GM12873 (cell line): ENCODE data around the gene FCRL1.

Experiments used
- TF ChIP-seq, protein P1 (sequence below): IDR thresholded peaks from 2 replicates; pipeline ENCODE4 v1.5.1; 2012; ENCODE audit warnings: low read depth, mild to moderate bottlenecking, moderate library complexity, low read length, control low read depth; ENCODE audit not compliant: insufficient read depth; ENCODE audit errors: missing control alignments

FCRL1 gene

DNA sequence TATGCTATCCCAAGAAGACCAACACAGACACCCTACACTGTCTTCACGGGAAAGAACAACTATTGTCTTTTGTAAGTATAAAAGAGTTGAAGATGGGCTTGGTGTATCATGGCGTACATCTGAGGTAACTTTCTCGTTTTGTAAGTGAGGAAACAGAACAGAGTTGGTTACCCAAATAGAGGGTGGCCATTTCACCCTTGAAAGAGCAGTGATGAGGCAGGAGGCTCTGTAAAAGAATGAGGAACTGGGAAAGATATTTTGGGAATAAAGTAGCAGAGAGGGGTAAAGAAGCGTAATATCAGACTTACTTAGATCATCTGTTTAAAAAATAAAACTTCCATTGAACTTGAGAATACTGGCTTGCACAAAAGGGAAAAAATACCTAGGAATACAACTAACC is 61.9 kb downstream of the FCRL1 start:
- TF ChIP-seq, protein P1, sequence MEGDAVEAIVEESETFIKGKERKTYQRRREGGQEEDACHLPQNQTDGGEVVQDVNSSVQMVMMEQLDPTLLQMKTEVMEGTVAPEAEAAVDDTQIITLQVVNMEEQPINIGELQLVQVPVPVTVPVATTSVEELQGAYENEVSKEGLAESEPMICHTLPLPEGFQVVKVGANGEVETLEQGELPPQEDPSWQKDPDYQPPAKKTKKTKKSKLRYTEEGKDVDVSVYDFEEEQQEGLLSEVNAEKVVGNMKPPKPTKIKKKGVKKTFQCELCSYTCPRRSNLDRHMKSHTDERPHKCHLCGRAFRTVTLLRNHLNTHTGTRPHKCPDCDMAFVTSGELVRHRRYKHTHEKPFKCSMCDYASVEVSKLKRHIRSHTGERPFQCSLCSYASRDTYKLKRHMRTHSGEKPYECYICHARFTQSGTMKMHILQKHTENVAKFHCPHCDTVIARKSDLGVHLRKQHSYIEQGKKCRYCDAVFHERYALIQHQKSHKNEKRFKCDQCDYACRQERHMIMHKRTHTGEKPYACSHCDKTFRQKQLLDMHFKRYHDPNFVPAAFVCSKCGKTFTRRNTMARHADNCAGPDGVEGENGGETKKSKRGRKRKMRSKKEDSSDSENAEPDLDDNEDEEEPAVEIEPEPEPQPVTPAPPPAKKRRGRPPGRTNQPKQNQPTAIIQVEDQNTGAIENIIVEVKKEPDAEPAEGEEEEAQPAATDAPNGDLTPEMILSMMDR: no peak

DNA sequence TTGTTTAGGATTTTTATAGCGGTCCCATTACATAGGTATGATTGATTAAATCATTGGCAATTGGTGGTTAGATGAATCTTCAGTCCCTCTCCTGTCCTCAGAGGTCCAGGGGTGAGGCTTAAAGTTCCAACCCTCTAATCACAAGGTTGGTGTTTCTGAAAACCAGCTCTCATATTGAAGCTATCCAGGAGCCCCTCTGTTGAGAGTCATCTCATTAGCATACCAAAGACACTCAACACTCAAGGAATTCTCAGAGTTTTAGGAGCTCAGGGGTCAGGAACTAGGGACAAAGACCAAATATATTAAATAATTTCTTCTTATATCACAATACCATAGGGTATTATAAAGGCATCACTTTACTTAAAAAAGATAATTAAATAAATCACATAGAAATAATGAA is 66.3 kb downstream of the FCRL1 start:
- TF ChIP-seq, protein P1: no peak

DNA sequence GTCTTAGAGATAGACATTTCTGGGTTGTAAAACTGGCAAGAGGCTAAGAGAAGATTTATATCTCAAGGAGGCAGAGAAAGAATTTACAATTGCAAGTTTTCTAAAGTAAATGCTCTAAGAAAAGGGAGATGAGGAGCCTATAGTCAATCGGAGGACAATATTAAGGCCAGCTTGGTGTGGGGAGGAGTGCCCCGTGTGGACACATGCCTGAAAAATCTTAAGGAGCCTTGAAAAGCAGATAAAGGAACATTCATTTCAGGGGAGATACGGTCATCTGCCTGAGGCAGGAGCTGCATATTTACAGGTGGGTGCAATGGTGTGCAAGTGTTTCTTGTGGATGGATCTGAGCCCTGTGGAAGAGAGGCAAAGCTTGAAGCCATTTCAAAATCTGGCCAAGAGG is 68.6 kb downstream of the FCRL1 start:
- TF ChIP-seq, protein P1: no peak

DNA sequence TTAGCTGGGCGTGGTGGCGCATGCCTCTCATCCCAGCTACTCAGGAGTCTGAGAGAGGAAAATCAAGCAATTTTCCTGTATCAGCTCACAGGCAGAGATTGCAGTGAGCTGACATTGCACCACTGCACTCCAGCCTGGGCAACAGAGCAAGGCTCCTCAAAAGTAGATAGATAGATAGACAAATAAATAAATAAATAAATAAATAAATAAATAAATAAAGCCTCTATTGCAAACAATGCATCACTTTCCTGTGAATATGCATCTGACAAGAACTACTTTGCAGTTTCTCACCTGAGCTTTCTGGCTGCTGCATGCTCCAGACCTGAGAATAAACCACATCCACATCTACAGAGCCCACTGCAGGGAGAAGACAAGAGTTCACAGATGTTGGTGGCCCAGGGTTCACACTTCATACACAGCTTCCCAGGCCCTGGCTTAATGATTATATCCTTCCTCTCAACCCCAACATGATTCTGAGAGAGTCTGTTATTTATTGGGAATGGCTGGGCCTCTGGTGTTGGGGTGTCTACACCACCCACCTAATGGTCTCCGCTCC is 71.6 kb downstream of the FCRL1 start:
- TF ChIP-seq, protein P1: no peak
